ENCODE results near the gene CAP2. TPM values are rescaled to one million over a fixed set of nuclear protein-coding genes. Genes with fewer than 3 reads are reported as not detected.
A peak's percentile ranks its signal among the peaks of the same experiment; 100 is the strongest.

CAP2 gene
- total RNA-seq, 1 experiment from 2014 or later = 11.5 TPM

- no peak for DNase-seq
- H3T11ph ChIP-seq (ENCODE audit: low read length) = no peak overlapping the region
- H3K27me3 Mint-ChIP-seq (ENCODE audit: low read depth) = no peaks in the 10 kb centered on the region
- H4K91ac ChIP-seq (ENCODE audit: insufficient read length, low read depth, low read length) = no peak overlapping the region
- no peak overlapping the region for H2BK5ac ChIP-seq (ENCODE audit: insufficient read length, low read length)
- TF ChIP-seq CTCF (conservative IDR thresholded peaks at IDR 0.05) = no peak
- H3K56ac ChIP-seq (ENCODE audit: insufficient read length, low read depth, low read length) = no peak overlapping the region
- no peak overlapping the region for H2AFZ ChIP-seq (ENCODE audit: low read length)
- H3K27ac ChIP-seq (ENCODE audit: insufficient read length, low read depth, low read length) = no peak overlapping the region
- H3K4me1 Mint-ChIP-seq = no peaks in the 10 kb centered on the region
- H2BK20ac ChIP-seq (ENCODE audit: low read depth, low read length, poor library complexity, severe bottlenecking) = no peak overlapping the region
- no peak overlapping the region for H4K8ac ChIP-seq (replicated peaks; ENCODE audit: insufficient read length, low read depth, low read length)
- no peaks in the 10 kb centered on the region for H3K79me2 ChIP-seq (ENCODE audit: insufficient read depth, low read length)
- no peak overlapping the region for H3K18ac ChIP-seq (ENCODE audit: insufficient read length, low read depth, low read length)
- H3K36me3 Mint-ChIP-seq (ENCODE audit: insufficient read depth in 1 of 3, low read depth in 3 of 3) = peaks cover 6 to 23% (median 21%) of the 10 kb centered on the region in 3 experiments; a peak in 6 of 7 replicates
- H3K4me2 ChIP-seq (ENCODE audit: insufficient read depth, insufficient read length, low read length) = no peak overlapping the region
- no peak overlapping the region for H3K14ac ChIP-seq (ENCODE audit: insufficient read depth, low read length)
- H3K23ac ChIP-seq (ENCODE audit: insufficient read length, low read depth, low read length) = no peak overlapping the region
- H2BK120ac ChIP-seq (ENCODE audit: low read depth, low read length, poor library complexity, severe bottlenecking) = no peak overlapping the region
- H3K27ac Mint-ChIP-seq = peak overlapping the region in 1 of 3 experiments; percentile 31; a peak in 2 of 7 replicates
- H4K20me1 ChIP-seq (ENCODE audit: control insufficient read depth, insufficient read depth, insufficient read length) = no peaks in the 10 kb centered on the region
- H3K79me1 ChIP-seq (ENCODE audit: insufficient read depth, low read depth, low read length, poor library complexity, severe bottlenecking) = no peaks in the 10 kb centered on the region
- no peaks in the 10 kb centered on the region for H3K9me3 ChIP-seq (ENCODE audit: control insufficient read depth, low read depth, low read length)
- H2BK12ac ChIP-seq (ENCODE audit: insufficient read length, low read depth, low read length) = no peak overlapping the region
- H4K5ac ChIP-seq (ENCODE audit: insufficient read length, low read depth, low read length) = no peak overlapping the region
- no peaks in the 10 kb centered on the region; the same call in 1 of the 2 replicates for H3K27me3 ChIP-seq (ENCODE audit: insufficient read depth, low read length)
- no peaks in the 10 kb centered on the region for H3K4me1 ChIP-seq (ENCODE audit: insufficient read depth, low read length)
- no peak overlapping the region for H3K4me3 Mint-ChIP-seq
- H3K9me3 Mint-ChIP-seq = no peaks in the 10 kb centered on the region
- H3K9ac ChIP-seq (ENCODE audit: extremely low read depth, insufficient read length, low read length) = no peak overlapping the region
- H2AK5ac ChIP-seq (ENCODE audit: insufficient read length, low read length) = no peak overlapping the region
- no CpG with 5 or more reads among the region's 3 CpGs for whole genome bisulfite sequencing (ENCODE audit: extremely low coverage, insufficient read length, low lambda C conversion rate)
- H3K4ac ChIP-seq (ENCODE audit: low read depth, low read length) = no peak overlapping the region
- no peaks in the 10 kb centered on the region for H3K23me2 ChIP-seq (ENCODE audit: insufficient read length, low read depth, low read length, poor library complexity, severe bottlenecking)
- H2BK15ac ChIP-seq (ENCODE audit: low read depth, low read length) = no peak overlapping the region
Measured at GRCh38 chr6:17552861-17553260, 159.5 kb downstream of the CAP2 start.
